ENCODE measurements around the gene FOXK1.

DNA sequence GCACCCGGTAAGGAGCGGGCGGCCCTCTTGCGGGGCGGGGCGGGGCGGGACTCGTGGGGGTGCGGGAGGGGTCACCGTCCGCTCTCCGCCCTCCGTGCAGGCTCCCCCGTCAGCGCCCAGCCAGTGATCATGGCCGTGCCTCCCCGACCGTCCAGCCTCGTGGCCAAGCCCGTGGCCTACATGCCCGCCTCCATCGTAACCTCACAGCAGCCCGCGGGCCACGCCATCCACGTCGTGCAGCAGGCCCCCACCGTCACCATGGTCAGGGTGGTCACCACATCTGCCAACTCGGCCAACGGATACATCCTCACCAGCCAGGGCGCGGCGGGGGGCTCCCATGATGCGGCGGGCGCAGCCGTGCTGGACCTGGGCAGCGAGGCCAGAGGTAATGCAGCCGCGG is 77.1 kb downstream of the FOXK1 start:
- TF ChIP-seq, protein P1, sequence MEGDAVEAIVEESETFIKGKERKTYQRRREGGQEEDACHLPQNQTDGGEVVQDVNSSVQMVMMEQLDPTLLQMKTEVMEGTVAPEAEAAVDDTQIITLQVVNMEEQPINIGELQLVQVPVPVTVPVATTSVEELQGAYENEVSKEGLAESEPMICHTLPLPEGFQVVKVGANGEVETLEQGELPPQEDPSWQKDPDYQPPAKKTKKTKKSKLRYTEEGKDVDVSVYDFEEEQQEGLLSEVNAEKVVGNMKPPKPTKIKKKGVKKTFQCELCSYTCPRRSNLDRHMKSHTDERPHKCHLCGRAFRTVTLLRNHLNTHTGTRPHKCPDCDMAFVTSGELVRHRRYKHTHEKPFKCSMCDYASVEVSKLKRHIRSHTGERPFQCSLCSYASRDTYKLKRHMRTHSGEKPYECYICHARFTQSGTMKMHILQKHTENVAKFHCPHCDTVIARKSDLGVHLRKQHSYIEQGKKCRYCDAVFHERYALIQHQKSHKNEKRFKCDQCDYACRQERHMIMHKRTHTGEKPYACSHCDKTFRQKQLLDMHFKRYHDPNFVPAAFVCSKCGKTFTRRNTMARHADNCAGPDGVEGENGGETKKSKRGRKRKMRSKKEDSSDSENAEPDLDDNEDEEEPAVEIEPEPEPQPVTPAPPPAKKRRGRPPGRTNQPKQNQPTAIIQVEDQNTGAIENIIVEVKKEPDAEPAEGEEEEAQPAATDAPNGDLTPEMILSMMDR (IDR thresholded peaks at IDR 0.05; ENCODE audit: insufficient read depth, low read depth, low read length): no peak
- no peak for TF ChIP-seq EZH2 (IDR thresholded peaks at IDR 0.05; ENCODE audit: insufficient read depth, low read length)
